Peyer's patch (tissue), 4 donors: ENCODE results near the gene PZP. TPM values are rescaled to one million over a fixed set of nuclear protein-coding genes. Genes with fewer than 3 reads are reported as not detected.

Experiments used
- DNase-seq, 3 donors: peaks; one replicate each; pipeline ENCODE4 v3.0.0-alpha.2; 2017 to 2019
- H3K27ac ChIP-seq, 4 donors: fragments of 200-600 bp; sonication (generic); one replicate each; pipeline ENCODE4 v1.5.1; 2016 to 2019
- H3K27me3 ChIP-seq, 2 donors: fragments of 200-600 bp; sonication (generic); one replicate each; pipeline ENCODE4 v1.5.1; 2019
- H3K36me3 ChIP-seq, 3 donors: fragments of 200-600 bp; sonication (generic); one replicate each; pipeline ENCODE4 v1.5.1; 2016 to 2019
- H3K4me1 ChIP-seq, 4 donors: fragments of 200-600 bp; sonication (generic); one replicate each; pipeline ENCODE4 v1.5.1; 2016 to 2019
- H3K4me3 ChIP-seq, 4 donors: fragments of 200-600 bp; sonication (generic); 1 replicate in 3 of 4; 2 replicates in 1 of 4; pipeline ENCODE4 v1.5.1; 2016 to 2019; ENCODE audit warnings: mild to moderate bottlenecking in 1 of 4
- H3K9me3 ChIP-seq, 4 donors: fragments of 200-600 bp; sonication (generic); one replicate each; pipeline ENCODE4 v1.5.1; 2016 to 2019; ENCODE audit warnings: mild to moderate bottlenecking in 1 of 4
- POLR2A ChIP-seq, 2 donors: fragments of 450-650 bp; IDR thresholded peaks; one replicate each; pipeline ENCODE4 v1.5.1; 2017; ENCODE audit warnings: antibody characterized with exemption in 2 of 2, mild to moderate bottlenecking in 2 of 2, moderate library complexity in 2 of 2
- total RNA-seq, 4 donors: library from RNA; depleted of rRNA; stranded (reverse); fragments of >200 nt; gene quantifications; one replicate each; pipeline ENCODE4 v1.1.0, GENCODE V29; 2016
- TF ChIP-seq, protein P1 (sequence below), 6 experiments: fragments of 450-650 bp in 4 of 6; fragments of 200-600 bp in 2 of 6; sonication (generic) in 1 of 6; IDR thresholded peaks; one replicate each; pipeline ENCODE4 v1.5.1; 2017 to 2019; ENCODE audit warnings: antibody characterized with exemption in 6 of 6, mild to moderate bottlenecking in 3 of 6, moderate library complexity in 1 of 6

Gene PZP
- total RNA-seq, 4 donors from 2014 or later = not detected

DNA sequence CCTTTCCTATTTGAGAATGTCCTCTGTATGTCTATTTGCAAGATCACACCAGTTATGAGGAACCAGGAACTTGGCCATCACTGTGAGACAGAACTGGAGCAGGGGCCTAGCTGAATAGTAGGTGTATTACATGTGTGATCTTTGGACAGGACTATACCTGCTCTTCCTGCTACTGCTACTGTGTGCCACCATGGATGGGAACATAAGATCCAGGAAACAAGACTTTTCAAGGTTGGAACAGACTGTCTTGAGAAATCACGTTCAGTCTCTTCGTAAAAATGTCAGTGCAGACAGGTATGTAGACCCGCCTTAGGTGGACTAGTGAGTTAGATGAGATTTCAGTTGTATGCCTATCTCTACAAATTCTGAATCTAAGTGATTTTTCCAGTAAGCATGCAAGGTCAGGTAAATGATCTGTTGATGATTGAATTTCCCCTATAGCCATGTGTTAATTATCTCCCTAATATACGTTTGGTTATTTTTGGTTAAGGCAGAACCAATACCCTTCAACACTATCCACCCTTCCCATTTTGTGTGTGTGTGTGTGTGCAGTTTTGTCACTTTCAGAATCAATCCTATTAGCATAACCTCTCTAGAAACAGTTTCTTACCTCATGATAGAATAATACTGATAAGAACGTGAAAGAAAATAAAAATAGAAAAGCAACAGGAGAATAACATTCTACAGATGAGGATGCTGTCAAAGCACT is 99.5 kb downstream of the PZP start:
- H3K36me3 ChIP-seq = peaks cover 0 to 19% (median 0%) of the 10 kb centered on the region in 3 donors
- DNase-seq = no peak
- TF ChIP-seq, protein P1, sequence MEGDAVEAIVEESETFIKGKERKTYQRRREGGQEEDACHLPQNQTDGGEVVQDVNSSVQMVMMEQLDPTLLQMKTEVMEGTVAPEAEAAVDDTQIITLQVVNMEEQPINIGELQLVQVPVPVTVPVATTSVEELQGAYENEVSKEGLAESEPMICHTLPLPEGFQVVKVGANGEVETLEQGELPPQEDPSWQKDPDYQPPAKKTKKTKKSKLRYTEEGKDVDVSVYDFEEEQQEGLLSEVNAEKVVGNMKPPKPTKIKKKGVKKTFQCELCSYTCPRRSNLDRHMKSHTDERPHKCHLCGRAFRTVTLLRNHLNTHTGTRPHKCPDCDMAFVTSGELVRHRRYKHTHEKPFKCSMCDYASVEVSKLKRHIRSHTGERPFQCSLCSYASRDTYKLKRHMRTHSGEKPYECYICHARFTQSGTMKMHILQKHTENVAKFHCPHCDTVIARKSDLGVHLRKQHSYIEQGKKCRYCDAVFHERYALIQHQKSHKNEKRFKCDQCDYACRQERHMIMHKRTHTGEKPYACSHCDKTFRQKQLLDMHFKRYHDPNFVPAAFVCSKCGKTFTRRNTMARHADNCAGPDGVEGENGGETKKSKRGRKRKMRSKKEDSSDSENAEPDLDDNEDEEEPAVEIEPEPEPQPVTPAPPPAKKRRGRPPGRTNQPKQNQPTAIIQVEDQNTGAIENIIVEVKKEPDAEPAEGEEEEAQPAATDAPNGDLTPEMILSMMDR (IDR thresholded peaks at IDR 0.05) = no peak
- no peak for TF ChIP-seq POLR2A (IDR thresholded peaks at IDR 0.05)
- no peaks in the 10 kb centered on the region for H3K27me3 ChIP-seq
- no peak overlapping the region for H3K27ac ChIP-seq
- H3K9me3 ChIP-seq = no peaks in the 10 kb centered on the region
- no peak overlapping the region for H3K4me3 ChIP-seq
- H3K4me1 ChIP-seq = no peaks in the 10 kb centered on the region

DNA sequence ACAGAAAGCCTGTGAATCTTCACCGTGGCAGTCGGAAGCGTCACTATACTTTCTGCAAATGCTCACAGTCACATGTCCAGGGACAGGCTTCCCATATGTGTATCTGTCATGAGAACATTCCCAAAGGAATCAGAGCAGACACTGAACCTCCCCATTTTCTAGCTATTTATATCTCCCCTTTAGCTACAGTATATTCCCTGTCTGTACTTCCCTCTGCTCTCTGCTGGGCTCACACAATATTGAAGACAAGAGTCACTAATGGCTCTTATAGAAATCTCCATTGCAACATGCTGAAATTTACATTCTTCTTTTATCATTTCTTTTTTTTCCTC is 100.7 kb downstream of the PZP start:
- Histone ChIP-seq H3K27ac (no peak overlapping the region), H3K27me3 (no peaks in the 10 kb centered on the region), H3K9me3 (no peaks in the 10 kb centered on the region), H3K4me3 (no peak overlapping the region), H3K36me3 (peaks cover 0 to 22% (median 0%) of the 10 kb centered on the region in 3 donors), H3K4me1 (no peaks in the 10 kb centered on the region)
- no peak for DNase-seq
- TF ChIP-seq, protein P1 (IDR thresholded peaks at IDR 0.05) = no peak
- TF ChIP-seq POLR2A (IDR thresholded peaks at IDR 0.05) = no peak

DNA sequence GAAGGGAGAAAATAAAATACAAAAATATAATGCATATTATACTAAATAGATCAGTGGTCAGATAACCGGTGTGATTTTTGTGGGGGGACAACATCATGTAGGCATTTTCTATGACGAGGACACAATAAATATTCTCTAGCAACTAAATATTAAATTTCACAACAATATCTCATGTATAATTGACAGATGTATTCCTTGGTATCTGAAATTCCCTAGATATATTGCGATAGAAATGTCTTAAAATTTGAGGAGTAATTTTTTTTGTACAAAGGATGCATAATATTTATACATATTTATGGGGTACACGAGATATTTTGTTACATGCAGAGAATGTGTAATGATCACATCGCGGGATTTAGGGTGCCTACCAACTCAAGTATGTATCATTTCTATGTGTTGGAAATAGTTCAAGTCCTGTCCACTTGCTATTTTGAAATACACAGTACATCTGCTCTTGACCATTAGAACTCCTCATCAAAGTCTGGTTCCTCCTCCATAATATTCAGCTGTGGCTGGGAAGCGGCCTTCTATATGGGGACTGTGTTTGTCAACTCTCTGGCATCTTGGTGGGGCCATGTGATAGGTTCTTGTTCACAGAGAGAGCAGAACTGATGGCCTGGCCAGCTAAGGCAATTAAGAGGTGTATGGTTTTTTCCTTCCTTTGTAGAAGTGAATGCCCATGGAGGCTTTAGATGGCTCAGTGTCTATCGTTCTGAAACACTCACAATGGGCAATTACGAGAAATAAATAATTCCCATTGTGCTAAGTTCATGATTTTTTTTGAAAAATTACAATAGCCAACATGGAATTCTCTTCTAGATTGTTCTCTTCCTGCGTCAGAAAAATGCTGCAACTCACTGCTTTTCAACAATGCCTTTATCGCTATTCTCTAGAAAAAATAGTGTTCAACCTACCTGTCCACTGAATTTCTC is 101.3 kb downstream of the PZP start:
- no peak for DNase-seq
- Histone ChIP-seq H3K27ac (no peak overlapping the region), H3K27me3 (no peaks in the 10 kb centered on the region), H3K4me1 (no peaks in the 10 kb centered on the region), H3K9me3 (no peaks in the 10 kb centered on the region), H3K36me3 (peaks cover 0 to 22% (median 0%) of the 10 kb centered on the region in 3 donors), H3K4me3 (no peak overlapping the region)
- TF ChIP-seq, protein P1 (IDR thresholded peaks at IDR 0.05) = no peak
- no peak for TF ChIP-seq POLR2A (IDR thresholded peaks at IDR 0.05)

DNA sequence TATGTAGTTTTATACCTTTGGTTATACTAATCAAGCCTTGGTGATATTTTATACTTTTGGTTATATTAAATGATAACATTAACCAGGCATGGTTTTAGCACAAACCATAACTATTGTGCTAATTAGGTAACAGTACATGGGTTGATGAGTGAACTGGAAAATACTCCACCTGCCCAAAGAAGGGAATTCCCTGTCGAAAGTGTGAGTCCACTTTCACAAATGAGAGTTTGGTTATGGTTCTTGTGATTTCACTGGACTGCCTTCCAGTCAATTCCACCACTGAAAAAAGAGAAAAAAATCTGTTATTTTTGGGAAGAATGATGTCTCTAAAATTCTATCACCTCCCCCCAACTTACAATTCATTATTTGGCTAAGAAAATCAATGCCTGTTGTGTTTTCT is 102.1 kb downstream of the PZP start:
- TF ChIP-seq POLR2A (IDR thresholded peaks at IDR 0.05) = no peak
- TF ChIP-seq, protein P1 (IDR thresholded peaks at IDR 0.05) = no peak
- no peak for DNase-seq
- Histone ChIP-seq H3K27me3 (no peaks in the 10 kb centered on the region), H3K4me1 (no peaks in the 10 kb centered on the region), H3K27ac (no peak overlapping the region), H3K36me3 (peaks cover 0 to 22% (median 0%) of the 10 kb centered on the region in 3 donors), H3K4me3 (no peak overlapping the region), H3K9me3 (no peaks in the 10 kb centered on the region)

DNA sequence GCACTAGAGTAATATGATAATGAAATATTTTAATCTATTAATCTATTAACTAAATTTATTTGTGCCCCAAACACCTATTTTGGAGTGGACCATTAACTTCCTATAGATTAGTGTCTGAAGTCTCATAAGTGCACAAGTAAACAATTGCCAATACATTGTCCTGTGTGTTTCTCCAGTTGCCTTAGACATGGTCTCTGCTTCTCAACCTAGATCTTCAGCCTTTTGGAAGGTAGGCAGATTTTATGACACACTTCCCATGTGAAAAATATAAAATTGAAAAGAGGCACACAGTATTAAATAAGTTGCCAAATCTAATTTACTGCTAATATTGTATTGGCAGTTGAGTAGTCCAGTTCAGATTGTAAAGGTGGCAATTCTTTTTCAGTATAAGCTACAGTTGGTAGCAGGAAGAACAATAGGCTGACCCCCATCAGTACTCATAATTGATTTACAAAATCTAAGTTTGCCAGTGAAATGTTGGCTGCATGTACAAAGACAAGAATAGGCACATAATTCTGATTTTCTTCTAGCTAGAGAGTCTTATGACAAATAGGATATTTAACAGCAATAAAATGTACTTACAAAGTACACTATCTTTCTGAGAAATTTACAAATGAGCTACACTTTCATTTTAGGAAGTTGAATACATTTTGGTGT is 103.3 kb downstream of the PZP start:
- peaks cover 0 to 22% (median 0%) of the 10 kb centered on the region in 3 donors for H3K36me3 ChIP-seq
- H3K4me3 ChIP-seq = no peak overlapping the region
- no peaks in the 10 kb centered on the region for H3K9me3 ChIP-seq
- no peak for DNase-seq
- TF ChIP-seq, protein P1 (IDR thresholded peaks at IDR 0.05) = no peak
- TF ChIP-seq POLR2A (IDR thresholded peaks at IDR 0.05) = no peak
- H3K4me1 ChIP-seq = no peaks in the 10 kb centered on the region
- peak overlapping the region in 1 of 4 donors; percentile 11 for H3K27ac ChIP-seq
- no peaks in the 10 kb centered on the region for H3K27me3 ChIP-seq
